ENCODE results near the gene DDX24.

DDX24 gene

DNA sequence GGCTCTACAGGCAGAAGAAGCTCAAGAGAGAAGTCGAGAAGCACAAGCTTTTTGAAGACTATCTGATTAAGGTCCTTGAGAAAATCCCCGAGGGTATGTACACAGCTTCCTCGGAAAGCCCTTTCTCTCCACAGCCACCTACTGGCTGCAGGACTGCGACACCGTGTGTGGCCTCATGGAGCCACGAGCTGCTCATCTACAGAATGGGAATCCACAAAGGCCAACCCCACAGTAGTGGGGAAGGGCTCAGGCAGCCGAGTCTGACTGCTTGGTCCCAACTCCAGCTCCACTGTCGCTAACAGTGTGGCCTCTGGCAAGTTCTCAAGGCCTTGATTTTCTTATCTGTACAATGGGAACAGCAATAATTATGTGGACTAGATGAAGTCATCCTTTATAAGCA is 81.4 kb downstream of the DDX24 start:
- Histone ChIP-seq H2AK5ac (ENCODE audit: low read length) (no peak overlapping the region), H3K27ac (ENCODE audit: low read depth, low read length) (no peak overlapping the region), H3K27me3 (ENCODE audit: insufficient read depth, low read length) (no peaks in the 10 kb centered on the region), H3K14ac (ENCODE audit: low read length) (no peak overlapping the region), H3K79me2 (ENCODE audit: control insufficient read depth, insufficient read depth, low read length, poor library complexity) (no peaks in the 10 kb centered on the region), H3K9me3 (ENCODE audit: insufficient read depth, low read depth, low read length) (no peaks in the 10 kb centered on the region), H4K8ac (ENCODE audit: low read depth, low read length) (no peak overlapping the region), H3K9ac (ENCODE audit: low read length) (no peak overlapping the region), H3K4me3 (ENCODE audit: low read depth, low read length) (no peak overlapping the region), H3K79me1 (ENCODE audit: low read length) (no peaks in the 10 kb centered on the region), H2AFZ (ENCODE audit: insufficient read depth, low read length, poor library complexity) (no peak overlapping the region), H3K23ac (ENCODE audit: low read length) (no peak overlapping the region), H2BK12ac (ENCODE audit: low read length) (no peak overlapping the region), H2BK5ac (ENCODE audit: low read depth, low read length, poor library complexity) (no peak overlapping the region), H4K91ac (ENCODE audit: low read depth, low read length) (no peak overlapping the region), H4K12ac (ENCODE audit: low read depth, low read length) (no peak overlapping the region), H3K36me3 (ENCODE audit: control insufficient read depth in 1 of 2, insufficient read depth in 2 of 2, low read length in 2 of 2) (no peaks in the 10 kb centered on the region), H3K4me1 (ENCODE audit: control insufficient read depth in 1 of 2, insufficient read depth in 2 of 2, low read length in 2 of 2) (peaks cover 0 to 6% of the 10 kb centered on the region in 2 experiments), H2BK120ac (ENCODE audit: insufficient read depth, low read length, poor library complexity) (no peak overlapping the region), H3K4me2 (ENCODE audit: low read length) (no peak overlapping the region), H3K18ac (ENCODE audit: low read length) (no peak overlapping the region), H3K4ac (ENCODE audit: low read depth, low read length) (no peak overlapping the region)
- peak; percentile 7 to 34 for DNase-seq
- no CpG with 5 or more reads among the region's 8 CpGs for WGBS (ENCODE audit: extremely low coverage, insufficient coverage, insufficient read length)

DNA sequence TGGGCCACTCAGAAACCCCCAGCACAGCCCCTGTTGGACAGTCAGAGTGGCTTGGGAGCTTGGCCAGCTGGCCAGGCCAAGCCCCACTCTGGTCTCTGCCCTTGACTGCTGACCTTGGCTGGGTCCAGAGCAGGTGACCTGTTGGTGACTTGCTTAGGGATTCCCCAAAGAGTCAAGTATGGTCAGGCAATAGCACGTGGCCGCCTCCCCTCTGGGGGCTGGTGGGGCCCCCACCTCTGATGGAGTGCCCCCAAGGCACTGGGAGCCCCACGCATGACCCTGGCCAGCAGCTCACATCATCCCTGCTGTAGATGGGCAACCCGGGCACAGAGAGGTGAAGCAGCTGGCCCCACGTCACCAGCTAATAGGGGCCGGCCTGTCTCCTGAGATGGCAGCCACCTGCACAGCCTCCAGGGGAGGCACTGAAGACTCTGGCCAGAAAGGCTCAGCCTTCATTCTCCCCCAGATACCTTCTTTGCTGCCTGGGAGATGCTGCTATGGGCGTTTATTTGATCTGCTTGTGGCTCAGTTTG is 82.1 kb downstream of the DDX24 start:
- Histone ChIP-seq H2AFZ (ENCODE audit: insufficient read depth, low read length, poor library complexity) (no peak overlapping the region), H4K91ac (ENCODE audit: low read depth, low read length) (peak overlapping the region; percentile 28), H3K18ac (ENCODE audit: low read length) (no peak overlapping the region), H3K79me1 (ENCODE audit: low read length) (no peaks in the 10 kb centered on the region), H3K14ac (ENCODE audit: low read length) (no peak overlapping the region), H2BK12ac (ENCODE audit: low read length) (no peak overlapping the region), H2BK5ac (ENCODE audit: low read depth, low read length, poor library complexity) (no peak overlapping the region), H2AK5ac (ENCODE audit: low read length) (no peak overlapping the region), H3K4me3 (ENCODE audit: low read depth, low read length) (no peak overlapping the region), H3K4me2 (ENCODE audit: low read length) (no peak overlapping the region), H3K4ac (ENCODE audit: low read depth, low read length) (no peak overlapping the region), H2BK120ac (ENCODE audit: insufficient read depth, low read length, poor library complexity) (no peak overlapping the region), H3K36me3 (ENCODE audit: control insufficient read depth in 1 of 2, insufficient read depth in 2 of 2, low read length in 2 of 2) (no peaks in the 10 kb centered on the region), H3K9ac (ENCODE audit: low read length) (no peak overlapping the region), H3K23ac (ENCODE audit: low read length) (no peak overlapping the region), H3K9me3 (ENCODE audit: insufficient read depth, low read depth, low read length) (no peaks in the 10 kb centered on the region), H3K79me2 (ENCODE audit: control insufficient read depth, insufficient read depth, low read length, poor library complexity) (no peaks in the 10 kb centered on the region), H3K27ac (ENCODE audit: low read depth, low read length) (no peak overlapping the region), H4K8ac (ENCODE audit: low read depth, low read length) (no peak overlapping the region), H3K27me3 (ENCODE audit: insufficient read depth, low read length) (no peaks in the 10 kb centered on the region), H4K12ac (ENCODE audit: low read depth, low read length) (no peak overlapping the region), H3K4me1 (ENCODE audit: control insufficient read depth in 1 of 2, insufficient read depth in 2 of 2, low read length in 2 of 2) (peaks cover 0 to 6% of the 10 kb centered on the region in 2 experiments)
- DNase-seq, result no peak
- WGBS (ENCODE audit: extremely low coverage, insufficient coverage, insufficient read length), result no CpG with 5 or more reads among the region's 7 CpGs
